ENCODE data around the gene BRD9.
"Not testable (repeated sequence)": the region's sequence is repeated elsewhere in the genome, so short reads cannot be mapped to it uniquely, and the experiment has no call there.

The BRD9 gene
- 108 to 123 (median 121) reads per million in 3 donors for total RNA-seq

DNA sequence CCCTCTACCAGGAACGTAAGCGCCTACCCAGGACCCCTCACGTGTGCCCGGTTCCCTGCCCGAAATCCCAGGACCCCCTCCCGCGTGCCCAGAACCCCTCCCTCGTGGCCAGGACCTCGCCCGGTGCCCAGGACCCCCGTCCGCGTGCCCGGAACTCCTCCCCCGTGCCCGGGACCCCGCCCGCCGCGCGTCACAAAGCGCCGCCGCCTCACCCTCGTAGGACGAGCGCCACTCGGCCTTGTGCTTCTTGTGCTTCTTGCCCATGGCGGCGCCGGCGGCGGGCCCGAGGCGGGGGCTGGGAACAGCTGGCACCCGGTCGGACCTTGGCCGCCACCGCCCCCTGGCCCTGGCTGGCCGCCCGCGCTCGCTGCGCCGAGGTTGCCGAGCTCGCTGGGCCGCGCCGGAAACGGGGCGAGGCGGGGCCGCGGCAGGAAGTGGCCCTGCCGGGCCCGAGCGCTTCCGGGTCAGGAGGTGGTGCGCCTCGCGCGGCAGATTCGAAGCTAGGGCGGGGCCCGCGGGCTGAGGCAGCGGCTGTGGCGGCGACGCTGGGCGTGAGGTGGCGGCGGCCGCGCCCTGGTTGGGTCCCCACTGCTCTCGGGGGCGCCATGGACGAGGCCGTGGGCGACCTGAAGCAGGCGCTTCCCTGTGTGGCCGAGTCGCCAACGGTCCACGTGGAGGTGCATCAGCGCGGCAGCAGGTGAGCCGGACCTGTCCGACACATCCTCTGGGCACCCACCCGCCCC is at the start of gene BRD9, which contains the start of gene TRIP13:
Gene BRD9, minus strand, starts transcription at position 408 of the 743 bp plus-strand sequence. Its CDS starts 144 bp downstream, at position 264.
Gene TRIP13, plus strand, starts transcription at position 491 of the 743 bp plus-strand sequence. Its CDS starts 115 bp downstream, at position 606.
- H3K27me3 ChIP-seq (replicated peaks; ENCODE audit: control insufficient read depth, insufficient read depth, low read length, poor library complexity, severe bottlenecking): no peaks in the 10 kb centered on the region
- peaks cover 18% of the 10 kb centered on the region for H3K36me3 ChIP-seq (ENCODE audit: control insufficient read depth, insufficient read depth, low read length)
- H3K9me3 ChIP-seq (ENCODE audit: control insufficient read depth, low read length): no peaks in the 10 kb centered on the region
- DNase-seq: peak; percentile 67 to 77 (median 72)
- H3K4me3 ChIP-seq (ENCODE audit: insufficient read depth, low read depth, low read length, poor library complexity, severe bottlenecking): peak within 1 kb of the TSS; percentile 82
- H3K4me1 ChIP-seq (ENCODE audit: control insufficient read depth, insufficient read depth, low read length, poor library complexity, severe bottlenecking): peaks cover 20% of the 10 kb centered on the region
- H3K27ac ChIP-seq (ENCODE audit: insufficient read depth, low read length, poor library complexity, severe bottlenecking): peak within 1 kb of the TSS; percentile 90

GRCh38 chr5:940741-941140 is 48.1 kb upstream of the BRD9 start:
- H3K27ac ChIP-seq (ENCODE audit: insufficient read depth, low read length, poor library complexity, severe bottlenecking); H3K36me3 ChIP-seq (ENCODE audit: control insufficient read depth, insufficient read depth, low read length); H3K9me3 ChIP-seq (ENCODE audit: control insufficient read depth, low read length); H3K27me3 ChIP-seq (replicated peaks; ENCODE audit: control insufficient read depth, insufficient read depth, low read length, poor library complexity, severe bottlenecking); DNase-seq; H3K4me3 ChIP-seq (ENCODE audit: insufficient read depth, low read depth, low read length, poor library complexity, severe bottlenecking); H3K4me1 ChIP-seq (ENCODE audit: control insufficient read depth, insufficient read depth, low read length, poor library complexity, severe bottlenecking): not testable (repeated sequence)

DNA sequence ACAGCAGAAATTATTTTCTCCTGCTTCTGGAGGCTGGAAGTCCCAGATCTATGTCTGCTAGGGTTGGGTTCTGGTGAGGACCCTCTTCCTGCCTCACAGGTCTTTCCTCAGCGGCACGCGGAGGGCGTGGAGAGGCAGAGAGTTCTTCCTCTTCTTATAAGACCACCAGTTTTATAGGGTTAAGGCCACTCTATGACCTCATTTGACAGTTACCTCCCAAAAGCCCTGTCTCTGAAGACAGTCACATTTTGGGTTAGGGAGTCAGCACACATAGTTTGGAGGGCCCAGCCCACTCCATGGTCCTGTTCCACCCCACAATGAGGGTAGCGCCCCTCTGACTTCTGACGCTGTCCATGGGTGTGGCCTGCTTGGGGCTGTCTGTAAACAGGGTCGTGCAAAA is 46.8 kb upstream of the BRD9 start:
- Histone ChIP-seq H3K27me3 (replicated peaks; ENCODE audit: control insufficient read depth, insufficient read depth, low read length, poor library complexity, severe bottlenecking) (no peaks in the 10 kb centered on the region), H3K36me3 (ENCODE audit: control insufficient read depth, insufficient read depth, low read length) (no peaks in the 10 kb centered on the region), H3K4me3 (ENCODE audit: insufficient read depth, low read depth, low read length, poor library complexity, severe bottlenecking) (no peak overlapping the region), H3K27ac (ENCODE audit: insufficient read depth, low read length, poor library complexity, severe bottlenecking) (no peak overlapping the region), H3K9me3 (ENCODE audit: control insufficient read depth, low read length) (no peaks in the 10 kb centered on the region), H3K4me1 (ENCODE audit: control insufficient read depth, insufficient read depth, low read length, poor library complexity, severe bottlenecking) (no peaks in the 10 kb centered on the region)
- no peak for DNase-seq

GRCh38 chr5:937151-937924 is 44.7 kb upstream of the BRD9 start:
- Histone ChIP-seq H3K4me1 (ENCODE audit: control insufficient read depth, insufficient read depth, low read length, poor library complexity, severe bottlenecking) (no peaks in the 10 kb centered on the region), H3K9me3 (ENCODE audit: control insufficient read depth, low read length) (no peaks in the 10 kb centered on the region), H3K27me3 (replicated peaks; ENCODE audit: control insufficient read depth, insufficient read depth, low read length, poor library complexity, severe bottlenecking) (no peaks in the 10 kb centered on the region), H3K36me3 (ENCODE audit: control insufficient read depth, insufficient read depth, low read length) (no peaks in the 10 kb centered on the region), H3K27ac (ENCODE audit: insufficient read depth, low read length, poor library complexity, severe bottlenecking) (no peak overlapping the region), H3K4me3 (ENCODE audit: insufficient read depth, low read depth, low read length, poor library complexity, severe bottlenecking) (no peak overlapping the region)
- no peak for DNase-seq

GRCh38 chr5:936149-937144 is 43.8 kb upstream of the BRD9 start:
- Histone ChIP-seq H3K9me3 (ENCODE audit: control insufficient read depth, low read length) (no peaks in the 10 kb centered on the region), H3K27me3 (replicated peaks; ENCODE audit: control insufficient read depth, insufficient read depth, low read length, poor library complexity, severe bottlenecking) (no peaks in the 10 kb centered on the region), H3K4me3 (ENCODE audit: insufficient read depth, low read depth, low read length, poor library complexity, severe bottlenecking) (no peak overlapping the region), H3K36me3 (ENCODE audit: control insufficient read depth, insufficient read depth, low read length) (no peaks in the 10 kb centered on the region), H3K27ac (ENCODE audit: insufficient read depth, low read length, poor library complexity, severe bottlenecking) (no peak overlapping the region), H3K4me1 (ENCODE audit: control insufficient read depth, insufficient read depth, low read length, poor library complexity, severe bottlenecking) (no peaks in the 10 kb centered on the region)
- no peak for DNase-seq

GRCh38 chr5:935510-936084 is 43.0 kb upstream of the BRD9 start:
- Histone ChIP-seq H3K27me3 (replicated peaks; ENCODE audit: control insufficient read depth, insufficient read depth, low read length, poor library complexity, severe bottlenecking) (no peaks in the 10 kb centered on the region), H3K4me3 (ENCODE audit: insufficient read depth, low read depth, low read length, poor library complexity, severe bottlenecking) (no peak overlapping the region)

DNA sequence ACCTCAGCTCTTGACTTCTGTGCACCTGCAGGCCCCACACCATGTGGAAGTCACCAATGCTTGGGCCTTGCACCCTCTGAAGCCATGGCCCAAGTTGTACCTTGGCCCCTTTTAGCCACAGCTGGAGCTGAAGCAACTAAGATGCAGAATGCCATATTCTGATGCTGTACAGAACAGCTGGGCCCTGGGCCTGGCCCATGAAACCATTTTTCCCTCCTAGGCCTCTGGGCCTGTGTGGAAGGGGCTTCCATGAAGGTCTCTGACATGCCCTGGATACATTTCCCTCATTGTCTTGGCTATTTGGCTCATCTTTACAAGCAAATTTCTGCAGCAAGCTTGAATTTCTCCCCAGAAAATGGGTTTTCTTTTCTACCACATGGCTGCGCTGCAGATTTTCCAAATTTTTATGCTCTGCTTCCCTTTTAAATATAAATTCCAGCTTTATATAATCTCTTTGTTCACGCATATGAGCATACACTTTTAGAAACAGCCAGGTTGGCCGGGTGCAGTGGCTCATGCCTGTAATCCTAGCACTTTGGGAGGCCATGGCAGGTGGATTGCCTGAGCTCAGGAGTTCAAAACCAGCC is 41.9 kb upstream of the BRD9 start:
- H3K27me3 ChIP-seq (replicated peaks; ENCODE audit: control insufficient read depth, insufficient read depth, low read length, poor library complexity, severe bottlenecking); H3K27ac ChIP-seq (ENCODE audit: insufficient read depth, low read length, poor library complexity, severe bottlenecking); H3K9me3 ChIP-seq (ENCODE audit: control insufficient read depth, low read length); H3K4me3 ChIP-seq (ENCODE audit: insufficient read depth, low read depth, low read length, poor library complexity, severe bottlenecking); H3K36me3 ChIP-seq (ENCODE audit: control insufficient read depth, insufficient read depth, low read length); DNase-seq; H3K4me1 ChIP-seq (ENCODE audit: control insufficient read depth, insufficient read depth, low read length, poor library complexity, severe bottlenecking): not testable (repeated sequence)

More at GRCh38 chr5:935510-936084, 43.0 kb upstream of the BRD9 start:
- no peak for DNase-seq
- Histone ChIP-seq H3K27ac (ENCODE audit: insufficient read depth, low read length, poor library complexity, severe bottlenecking) (no peak overlapping the region), H3K9me3 (ENCODE audit: control insufficient read depth, low read length) (no peaks in the 10 kb centered on the region), H3K36me3 (ENCODE audit: control insufficient read depth, insufficient read depth, low read length) (no peaks in the 10 kb centered on the region), H3K4me1 (ENCODE audit: control insufficient read depth, insufficient read depth, low read length, poor library complexity, severe bottlenecking) (no peaks in the 10 kb centered on the region)

DNA sequence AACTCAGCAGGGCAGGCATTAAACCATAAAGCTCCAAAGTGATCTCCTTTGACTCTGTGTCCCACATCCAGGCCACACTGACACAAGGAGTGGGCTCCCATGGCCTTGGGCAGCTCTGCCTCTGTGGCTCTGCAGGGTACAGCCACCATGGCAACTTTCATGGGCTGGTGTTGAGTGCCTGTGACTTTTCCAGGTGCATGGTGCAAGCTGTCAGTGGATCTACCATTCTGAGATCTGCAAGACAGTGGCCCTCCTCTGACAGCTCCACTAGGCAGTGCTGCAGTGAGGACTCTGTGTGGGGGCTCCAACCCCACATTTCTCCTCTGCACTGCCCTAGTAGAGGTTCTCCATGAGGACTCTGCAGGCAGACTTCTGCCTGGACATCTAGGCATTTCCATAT is 41.4 kb upstream of the BRD9 start:
- not testable (repeated sequence) for H3K27me3 ChIP-seq (replicated peaks; ENCODE audit: control insufficient read depth, insufficient read depth, low read length, poor library complexity, severe bottlenecking); H3K9me3 ChIP-seq (ENCODE audit: control insufficient read depth, low read length); H3K36me3 ChIP-seq (ENCODE audit: control insufficient read depth, insufficient read depth, low read length); DNase-seq; H3K27ac ChIP-seq (ENCODE audit: insufficient read depth, low read length, poor library complexity, severe bottlenecking); H3K4me1 ChIP-seq (ENCODE audit: control insufficient read depth, insufficient read depth, low read length, poor library complexity, severe bottlenecking); H3K4me3 ChIP-seq (ENCODE audit: insufficient read depth, low read depth, low read length, poor library complexity, severe bottlenecking)

- no peak for DNase-seq
- no peak overlapping the region for H3K27ac ChIP-seq (ENCODE audit: insufficient read depth, low read length, poor library complexity, severe bottlenecking)
- no peaks in the 10 kb centered on the region for H3K36me3 ChIP-seq (ENCODE audit: control insufficient read depth, insufficient read depth, low read length)
- H3K4me3 ChIP-seq (ENCODE audit: insufficient read depth, low read depth, low read length, poor library complexity, severe bottlenecking): no peak overlapping the region
- no peaks in the 10 kb centered on the region for H3K4me1 ChIP-seq (ENCODE audit: control insufficient read depth, insufficient read depth, low read length, poor library complexity, severe bottlenecking)
- H3K27me3 ChIP-seq (replicated peaks; ENCODE audit: control insufficient read depth, insufficient read depth, low read length, poor library complexity, severe bottlenecking): no peaks in the 10 kb centered on the region
- H3K9me3 ChIP-seq (ENCODE audit: control insufficient read depth, low read length): no peaks in the 10 kb centered on the region
Observed at GRCh38 chr5:933251-933861, 40.8 kb upstream of the BRD9 start.
